ENCODE data around the gene CGB5.
"Not testable (repeated sequence)": the region's sequence is repeated elsewhere in the genome, so short reads cannot be mapped to it uniquely, and the experiment has no call there.

Gene CGB5

DNA sequence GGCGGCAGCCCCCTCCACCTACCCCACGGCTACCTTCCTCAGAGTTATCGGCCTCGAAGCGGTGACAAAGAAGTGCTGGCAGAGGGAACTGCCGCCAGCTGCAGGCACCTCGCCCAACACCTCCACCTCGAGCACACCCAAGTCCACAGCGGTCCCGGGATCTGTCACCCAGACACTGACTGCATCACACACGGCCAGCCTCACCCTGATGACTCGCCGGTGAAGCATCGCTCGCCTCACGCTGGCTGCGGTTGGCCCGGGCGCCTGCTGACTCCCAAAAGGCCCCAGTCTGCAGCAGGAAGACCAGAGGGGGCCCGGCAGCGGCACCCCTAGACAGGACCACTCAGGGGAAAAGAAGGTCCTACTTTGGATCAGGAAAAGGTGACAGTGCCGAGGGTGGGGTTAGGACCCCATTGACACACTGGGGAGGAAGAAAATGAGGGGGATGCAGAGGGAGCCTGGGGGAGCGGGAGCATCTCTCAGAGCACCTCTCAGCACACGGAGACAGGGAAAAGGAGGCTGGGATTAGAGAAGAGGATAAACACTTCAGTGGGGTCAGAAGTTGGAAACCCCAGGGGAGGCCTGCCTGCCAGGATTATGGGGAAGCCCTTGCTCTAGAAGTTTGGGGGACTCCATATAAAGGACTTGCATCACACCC, 6.9 kb downstream of the CGB5 start:
- DNase-seq (ENCODE audit: low read depth, low spot score); H3K4me3 ChIP-seq (ENCODE audit: low read length): not testable (repeated sequence)

DNA sequence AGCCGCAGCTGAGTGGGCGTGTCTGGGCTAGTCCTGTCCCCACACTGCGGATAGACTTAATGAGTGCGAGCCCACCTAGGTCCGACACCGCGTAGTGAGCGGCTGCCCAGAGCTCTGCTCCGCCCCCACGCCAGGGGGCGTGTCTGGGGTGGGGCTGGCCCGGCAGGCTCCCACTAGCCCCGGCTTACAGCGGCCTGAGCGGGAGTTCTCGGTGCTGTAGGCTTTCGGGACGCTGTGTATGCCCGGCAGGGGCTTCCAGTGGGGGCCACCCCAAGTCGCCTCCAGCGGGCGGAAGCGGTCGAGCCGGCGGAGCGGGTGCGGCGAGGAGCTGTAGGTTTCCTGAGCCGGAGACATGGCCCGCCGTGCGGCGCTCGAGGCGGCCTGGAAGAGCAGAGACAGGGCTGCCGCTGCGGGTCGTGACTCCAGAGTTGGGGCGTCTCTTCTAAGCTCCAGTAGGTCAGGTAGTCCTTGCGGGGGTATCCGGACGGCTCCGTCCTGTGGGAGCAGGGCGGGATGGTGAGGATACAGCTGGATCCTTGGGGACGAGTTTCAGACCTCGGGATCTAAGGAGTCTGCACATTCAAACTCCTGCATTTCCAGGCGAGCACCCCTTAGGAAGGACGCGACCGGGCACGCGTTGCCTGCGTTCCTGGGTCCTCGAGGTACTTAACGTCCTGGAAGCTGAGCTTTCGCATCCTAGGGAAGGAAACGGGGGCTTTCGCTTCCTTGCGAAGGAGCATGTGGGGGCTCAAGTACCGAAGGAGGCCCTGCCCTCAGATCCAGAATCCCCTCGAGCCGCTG, 12.7 kb downstream of the CGB5 start:
- H3K4me3 ChIP-seq (ENCODE audit: low read length): peak overlapping the region; percentile 45
- DNase-seq (ENCODE audit: low read depth, low spot score): no peak

GRCh38 chr19:49056902-49057596, 13.4 kb downstream of the CGB5 start:
- not testable (repeated sequence) for DNase-seq (ENCODE audit: low read depth, low spot score); H3K4me3 ChIP-seq (ENCODE audit: low read length)

DNA sequence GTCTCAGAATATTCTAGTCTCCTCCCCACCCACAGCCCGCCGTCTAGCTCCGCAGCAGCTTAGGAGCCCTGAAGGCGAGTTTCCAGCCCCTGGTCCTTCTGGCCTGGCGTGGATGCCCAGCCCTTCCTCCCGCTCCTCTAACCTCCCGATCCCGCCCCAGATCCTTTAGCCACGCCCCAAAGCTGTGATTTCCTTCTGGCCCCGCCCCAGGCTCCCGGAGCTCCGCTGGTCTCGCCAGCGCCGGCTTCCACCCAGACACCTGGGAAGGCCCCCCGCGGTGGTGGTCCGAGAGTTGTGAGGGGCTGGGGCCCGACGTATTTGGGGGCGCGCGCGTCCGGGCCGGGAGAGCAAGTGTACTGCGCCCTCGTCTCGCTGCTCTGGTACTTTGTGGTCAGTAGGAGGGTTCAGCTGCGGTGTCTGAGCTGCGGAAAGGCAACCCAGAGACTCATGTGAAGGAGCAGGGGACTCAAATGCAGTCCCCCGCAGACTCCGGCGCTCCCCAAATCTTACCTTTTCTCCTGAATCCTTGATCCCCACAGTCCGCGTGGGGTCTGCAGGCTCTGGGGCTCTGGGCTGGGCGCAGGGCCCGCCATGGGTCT, 14.1 kb downstream of the CGB5 start, which contains the start of gene CGB7:
Gene CGB7 (minus strand): TSS at position 114 of the 599 bp plus-strand sequence. CDS start 2,374 bp downstream, outside the sequence.
- DNase-seq (ENCODE audit: low read depth, low spot score): no peak
- H3K4me3 ChIP-seq (ENCODE audit: low read length): peak within 1 kb of the TSS; percentile 45

DNA sequence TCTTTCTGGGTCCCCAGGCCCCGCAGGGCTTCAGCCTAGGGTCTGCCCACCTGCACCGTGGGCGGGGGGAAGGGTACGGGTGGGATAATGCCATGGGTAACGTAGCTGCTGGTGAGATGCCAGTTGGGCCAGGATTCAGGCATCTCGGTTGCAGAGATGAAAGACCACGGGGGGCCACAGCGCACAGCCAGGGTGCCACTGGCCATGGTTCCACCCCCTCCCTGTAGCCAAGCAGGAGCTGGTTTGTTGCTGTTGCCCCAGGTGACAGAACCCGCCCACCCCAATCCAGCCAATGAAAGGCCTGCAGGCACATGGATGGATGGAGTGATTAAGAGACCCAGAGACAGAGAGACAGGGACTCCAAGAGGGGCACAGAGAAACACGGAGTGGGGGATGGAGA, 14.9 kb downstream of the CGB5 start:
- H3K4me3 ChIP-seq (ENCODE audit: low read length): no peak overlapping the region
- DNase-seq (ENCODE audit: low read depth, low spot score): peak; percentile 20

DNA sequence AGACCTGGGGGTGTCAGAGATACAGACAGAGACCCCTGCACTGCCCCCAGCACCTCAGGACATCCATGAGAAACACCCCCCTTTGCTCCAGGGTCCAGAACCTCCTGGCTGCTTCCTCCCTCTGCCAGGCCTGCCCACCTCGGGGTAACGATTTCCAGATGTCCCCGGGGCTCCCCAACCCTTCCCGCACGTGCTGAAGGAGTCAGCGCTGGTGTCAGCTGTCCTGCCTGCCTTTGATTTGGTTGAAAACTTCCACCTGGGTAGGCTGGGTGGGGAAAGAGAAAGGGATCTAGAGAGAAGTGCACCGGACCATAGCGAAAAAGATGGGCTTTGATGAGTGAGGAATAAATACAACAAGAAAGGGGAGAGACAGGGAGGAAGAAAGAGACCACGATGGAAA, 15.4 kb downstream of the CGB5 start:
- no peak overlapping the region for H3K4me3 ChIP-seq (ENCODE audit: low read length)
- DNase-seq (ENCODE audit: low read depth, low spot score): no peak

DNA sequence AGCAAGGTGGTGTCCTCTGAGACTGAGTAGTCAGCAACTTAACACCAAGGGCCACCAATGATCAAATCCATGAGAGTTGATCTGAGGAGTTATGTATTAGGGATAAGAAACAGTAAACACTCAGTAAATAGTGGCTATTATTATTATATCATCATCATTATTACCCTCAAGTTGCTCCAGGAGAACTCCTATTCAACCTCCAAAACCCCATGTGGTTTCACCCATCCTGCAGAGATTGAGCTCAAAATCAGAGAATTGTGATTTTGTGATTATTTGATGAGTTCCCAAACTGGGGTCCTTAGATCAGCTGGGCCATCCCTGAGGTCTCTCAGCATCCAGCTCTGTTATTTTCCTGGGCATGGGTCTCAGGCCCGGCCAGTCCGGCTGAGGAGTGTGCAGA, 17.4 kb downstream of the CGB5 start:
- no peak overlapping the region for H3K4me3 ChIP-seq (ENCODE audit: low read length)
- DNase-seq (ENCODE audit: low read depth, low spot score): no peak

DNA sequence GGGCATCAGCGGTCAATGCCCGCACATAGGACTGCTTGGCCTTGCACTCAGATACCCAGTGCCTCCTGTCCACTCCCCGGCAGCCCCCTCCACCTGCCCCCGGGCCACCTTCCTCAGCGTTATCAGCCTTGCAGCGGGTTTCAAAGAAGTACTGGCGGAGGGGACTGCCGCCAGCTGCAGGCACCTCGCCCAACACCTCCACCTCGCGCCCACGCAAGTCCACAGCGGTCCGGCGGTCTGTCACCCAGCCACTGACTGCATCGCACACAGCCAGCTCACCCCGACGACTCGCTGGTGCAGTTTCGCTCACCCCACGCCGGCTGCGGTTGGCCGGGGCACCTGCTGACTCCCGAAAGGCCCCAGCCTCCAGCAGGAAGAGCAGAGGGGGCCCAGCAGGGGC, 17.8 kb downstream of the CGB5 start:
- no peak overlapping the region for H3K4me3 ChIP-seq (ENCODE audit: low read length)
- DNase-seq (ENCODE audit: low read depth, low spot score): no peak

DNA sequence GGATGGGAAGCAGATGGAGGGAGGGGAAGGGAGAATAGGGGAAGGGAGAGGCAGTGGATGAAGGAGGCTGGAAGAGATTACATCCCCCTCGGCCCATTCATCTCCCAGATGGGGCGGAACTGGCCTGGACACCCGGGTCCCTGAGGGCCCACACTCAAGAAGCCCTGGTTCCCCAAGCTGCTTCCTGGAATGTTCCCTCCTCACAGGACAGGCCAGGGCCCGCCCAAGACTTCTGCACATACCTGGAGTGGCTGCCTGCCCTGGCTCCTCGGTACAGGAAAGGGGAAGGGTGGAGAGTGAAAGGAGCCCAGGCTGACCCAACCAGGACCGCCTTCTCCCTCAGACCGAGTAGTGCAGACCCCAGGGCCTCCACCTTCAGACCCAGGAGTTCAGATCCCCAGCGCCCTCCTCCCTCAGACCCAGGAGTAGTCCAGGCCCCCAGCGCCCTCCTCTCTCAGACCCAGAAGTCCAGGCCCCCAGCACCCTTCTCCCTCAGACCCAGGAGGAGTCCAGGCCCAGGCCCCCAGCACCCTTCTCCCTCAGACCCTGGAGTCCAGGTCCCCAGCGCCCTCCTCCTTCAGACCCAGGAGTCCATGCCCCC, 20.5 kb downstream of the CGB5 start:
- no peak overlapping the region for H3K4me3 ChIP-seq (ENCODE audit: low read length)
- DNase-seq (ENCODE audit: low read depth, low spot score): no peak

DNA sequence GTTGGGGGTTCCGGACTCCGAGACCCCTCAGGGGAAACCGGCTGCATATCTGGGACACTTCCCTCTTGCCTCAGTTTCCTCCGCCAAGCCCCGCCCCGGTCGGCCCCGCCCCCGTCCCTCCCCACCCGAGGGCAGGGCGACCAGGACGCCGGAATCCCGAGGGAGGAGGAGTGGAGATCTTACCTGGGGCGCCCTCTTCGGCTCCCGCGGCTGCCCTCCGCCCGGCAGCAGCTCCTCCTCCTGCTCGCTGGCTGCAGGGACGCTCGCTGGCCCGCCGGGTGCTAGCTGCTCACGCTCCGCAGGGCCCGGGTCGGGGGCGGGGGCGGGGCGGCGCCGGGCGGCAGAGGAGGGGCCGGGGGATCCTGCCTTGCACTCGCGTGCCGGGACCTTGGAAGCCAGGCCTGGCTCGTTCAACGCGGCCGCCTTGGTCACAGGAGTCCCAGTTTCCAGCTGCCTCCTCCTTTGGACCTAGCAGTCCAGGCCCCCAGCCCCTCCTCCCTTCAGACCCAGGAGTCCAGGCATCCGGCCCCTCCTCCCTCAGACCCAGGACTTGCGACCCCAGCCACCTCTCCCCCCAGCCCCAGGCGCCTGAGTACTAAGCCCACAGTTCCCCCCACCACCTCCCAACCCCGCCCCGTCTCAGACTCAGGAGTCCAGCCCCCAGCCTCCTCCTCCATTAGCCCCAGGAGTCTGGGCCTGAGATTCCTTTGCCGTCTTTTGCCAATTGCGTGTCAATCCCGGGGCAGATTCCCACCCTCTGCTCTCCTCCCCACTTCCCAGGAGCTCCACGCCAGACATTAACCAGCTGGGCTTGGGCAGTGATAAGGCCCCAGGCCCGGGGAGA, 21.3 kb downstream of the CGB5 start, which contains the start of gene NTF4:
Gene NTF4 (minus strand): TSS at position 51 of the 844 bp plus-strand sequence. CDS start 2,821 bp downstream, outside the sequence.
- DNase-seq (ENCODE audit: low read depth, low spot score): no peak
- no peak within 1 kb of the TSS for H3K4me3 ChIP-seq (ENCODE audit: low read length)

DNA sequence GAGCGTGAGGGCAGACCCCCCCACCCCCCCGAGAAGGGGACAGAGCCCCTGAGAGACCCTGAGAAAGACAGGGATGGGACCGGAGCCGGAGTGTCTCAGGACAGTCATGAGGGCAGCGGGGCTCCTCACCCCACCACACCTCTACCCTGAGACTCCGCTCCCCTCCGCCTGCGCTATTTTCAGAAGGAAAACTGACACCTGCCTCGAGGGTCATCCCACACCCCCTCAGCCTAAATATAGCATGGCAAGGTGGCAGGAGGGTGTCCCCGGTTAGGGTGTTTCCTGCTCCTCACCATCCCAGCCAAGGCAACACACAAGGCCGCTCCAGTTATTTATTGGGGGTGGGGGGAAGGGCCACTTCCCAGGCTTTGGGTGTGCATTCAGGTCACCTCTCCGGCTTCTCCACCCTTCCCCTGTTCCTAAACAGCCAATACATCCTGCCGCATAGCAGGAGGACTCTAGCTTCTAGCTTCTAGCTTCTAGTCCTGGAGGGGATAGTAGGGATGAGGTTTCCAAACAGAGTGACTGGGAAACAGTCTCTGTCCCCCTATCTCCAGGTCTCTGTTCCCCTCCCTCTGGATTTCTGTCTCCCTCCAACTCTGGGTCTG, 22.4 kb downstream of the CGB5 start:
- H3K4me3 ChIP-seq (ENCODE audit: low read length): no peak overlapping the region

DNA sequence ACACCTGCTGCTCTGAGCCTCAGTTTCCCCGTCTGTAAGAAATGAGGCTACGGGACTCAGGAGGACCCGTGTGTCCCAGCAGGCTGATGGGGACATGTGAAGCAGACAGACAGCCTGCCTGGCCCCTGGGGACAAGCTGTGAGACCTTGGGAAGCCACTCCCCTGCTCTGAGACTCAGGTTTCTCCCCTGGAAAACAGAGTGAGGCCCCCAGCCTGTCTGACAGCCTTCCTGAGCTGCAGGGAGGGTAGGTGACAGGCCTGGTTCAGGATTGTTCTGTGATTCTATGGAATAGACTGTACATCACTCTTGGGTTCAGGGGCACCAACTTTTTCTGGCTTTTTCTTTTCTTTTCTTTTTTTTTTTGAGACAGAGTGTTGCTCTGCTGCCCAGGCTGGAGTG, 23.9 kb downstream of the CGB5 start:
- no peak overlapping the region for H3K4me3 ChIP-seq (ENCODE audit: low read length)
- DNase-seq (ENCODE audit: low read depth, low spot score): no peak

More for the DNA sequence above, 22.4 kb downstream of the CGB5 start:
- no peak for DNase-seq (ENCODE audit: low read depth, low spot score)

DNA sequence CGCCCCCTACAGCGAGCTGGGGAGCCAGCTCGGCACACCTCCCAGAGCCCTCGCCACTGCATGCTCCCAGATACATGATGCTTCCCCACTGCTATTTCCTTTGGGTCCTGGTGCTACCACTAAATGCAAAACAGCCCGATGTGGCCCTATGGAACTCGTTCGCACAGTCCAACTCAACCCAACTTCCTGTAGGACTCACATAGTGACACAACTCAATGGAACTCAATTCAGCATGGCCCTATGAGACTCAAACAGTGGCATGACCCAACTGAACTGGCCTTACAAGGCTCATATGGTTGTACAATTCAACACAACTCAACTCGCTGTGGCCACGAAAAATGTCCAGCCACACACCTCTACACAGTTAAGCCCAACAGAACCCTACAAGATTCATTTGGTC, 25.4 kb downstream of the CGB5 start:
- H3K4me3 ChIP-seq (ENCODE audit: low read length): no peak overlapping the region
- DNase-seq (ENCODE audit: low read depth, low spot score): no peak

DNA sequence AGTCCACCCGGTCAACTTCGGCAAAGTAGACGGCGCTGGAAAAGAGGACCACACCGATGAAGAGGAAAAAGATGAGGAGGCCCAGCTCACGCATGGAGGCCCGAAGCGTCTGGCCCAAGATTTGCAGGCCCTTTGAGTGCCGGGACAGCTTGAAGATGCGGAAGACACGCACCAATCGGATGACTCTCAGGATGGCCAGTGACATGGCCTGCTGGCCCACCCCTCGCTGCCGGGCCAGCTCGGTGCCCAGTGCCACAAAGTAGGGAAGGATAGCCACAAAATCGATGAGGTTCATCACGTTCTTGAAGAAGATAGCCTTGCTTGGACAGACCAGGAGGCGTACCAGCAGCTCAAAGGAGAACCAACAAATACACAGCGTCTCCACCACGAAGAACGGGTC, 26.8 kb downstream of the CGB5 start:
- H3K4me3 ChIP-seq (ENCODE audit: low read length): no peak overlapping the region
- DNase-seq (ENCODE audit: low read depth, low spot score): no peak

- DNase-seq (ENCODE audit: low read depth, low spot score): no peak
- H3K4me3 ChIP-seq (ENCODE audit: low read length): no peak overlapping the region
Measured at GRCh38 chr19:49071860-49072547, 28.4 kb downstream of the CGB5 start.

GRCh38 chr19:49073514-49074378, 30.1 kb downstream of the CGB5 start:
- H3K4me3 ChIP-seq (ENCODE audit: low read length): no peak overlapping the region
- DNase-seq (ENCODE audit: low read depth, low spot score): no peak
